AG09319 (cell line): ENCODE measurements around the gene WNK2.

Experiments used
- DNase-seq: peaks from one replicate; pipeline ENCODE4 v3.0.0-alpha.2; 2010; ENCODE audit warnings: low read depth; ENCODE audit errors: extremely low read depth
- TF ChIP-seq, protein P1 (sequence below): IDR thresholded peaks from 2 replicates; pipeline ENCODE4 v1.5.1; 2011; ENCODE audit warnings: low read depth, mild to moderate bottlenecking, inconsistent platforms, low read length, moderate library complexity

WNK2 gene

DNA sequence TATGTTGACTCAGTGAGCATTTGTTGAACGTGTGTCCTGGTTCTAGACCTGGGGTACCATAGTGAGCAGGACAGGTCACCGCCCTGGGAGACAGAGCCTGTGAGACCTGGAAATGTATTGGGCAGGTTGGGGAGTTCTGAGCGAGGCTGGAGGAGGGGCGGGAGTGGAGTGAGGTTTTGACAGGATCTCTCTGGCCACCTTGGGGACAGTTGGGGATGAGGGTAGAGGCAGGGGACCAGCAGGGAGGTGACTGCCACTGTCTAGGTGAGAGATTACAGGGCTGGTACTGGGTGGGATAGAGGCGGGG is 7.4 kb downstream of the WNK2 start:
- no peak for DNase-seq
- TF ChIP-seq, protein P1, sequence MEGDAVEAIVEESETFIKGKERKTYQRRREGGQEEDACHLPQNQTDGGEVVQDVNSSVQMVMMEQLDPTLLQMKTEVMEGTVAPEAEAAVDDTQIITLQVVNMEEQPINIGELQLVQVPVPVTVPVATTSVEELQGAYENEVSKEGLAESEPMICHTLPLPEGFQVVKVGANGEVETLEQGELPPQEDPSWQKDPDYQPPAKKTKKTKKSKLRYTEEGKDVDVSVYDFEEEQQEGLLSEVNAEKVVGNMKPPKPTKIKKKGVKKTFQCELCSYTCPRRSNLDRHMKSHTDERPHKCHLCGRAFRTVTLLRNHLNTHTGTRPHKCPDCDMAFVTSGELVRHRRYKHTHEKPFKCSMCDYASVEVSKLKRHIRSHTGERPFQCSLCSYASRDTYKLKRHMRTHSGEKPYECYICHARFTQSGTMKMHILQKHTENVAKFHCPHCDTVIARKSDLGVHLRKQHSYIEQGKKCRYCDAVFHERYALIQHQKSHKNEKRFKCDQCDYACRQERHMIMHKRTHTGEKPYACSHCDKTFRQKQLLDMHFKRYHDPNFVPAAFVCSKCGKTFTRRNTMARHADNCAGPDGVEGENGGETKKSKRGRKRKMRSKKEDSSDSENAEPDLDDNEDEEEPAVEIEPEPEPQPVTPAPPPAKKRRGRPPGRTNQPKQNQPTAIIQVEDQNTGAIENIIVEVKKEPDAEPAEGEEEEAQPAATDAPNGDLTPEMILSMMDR: no peak

GRCh38 chr9:93192721-93193387 is 8.9 kb downstream of the WNK2 start:
- TF ChIP-seq, protein P1: no peak
- DNase-seq: no peak

DNA sequence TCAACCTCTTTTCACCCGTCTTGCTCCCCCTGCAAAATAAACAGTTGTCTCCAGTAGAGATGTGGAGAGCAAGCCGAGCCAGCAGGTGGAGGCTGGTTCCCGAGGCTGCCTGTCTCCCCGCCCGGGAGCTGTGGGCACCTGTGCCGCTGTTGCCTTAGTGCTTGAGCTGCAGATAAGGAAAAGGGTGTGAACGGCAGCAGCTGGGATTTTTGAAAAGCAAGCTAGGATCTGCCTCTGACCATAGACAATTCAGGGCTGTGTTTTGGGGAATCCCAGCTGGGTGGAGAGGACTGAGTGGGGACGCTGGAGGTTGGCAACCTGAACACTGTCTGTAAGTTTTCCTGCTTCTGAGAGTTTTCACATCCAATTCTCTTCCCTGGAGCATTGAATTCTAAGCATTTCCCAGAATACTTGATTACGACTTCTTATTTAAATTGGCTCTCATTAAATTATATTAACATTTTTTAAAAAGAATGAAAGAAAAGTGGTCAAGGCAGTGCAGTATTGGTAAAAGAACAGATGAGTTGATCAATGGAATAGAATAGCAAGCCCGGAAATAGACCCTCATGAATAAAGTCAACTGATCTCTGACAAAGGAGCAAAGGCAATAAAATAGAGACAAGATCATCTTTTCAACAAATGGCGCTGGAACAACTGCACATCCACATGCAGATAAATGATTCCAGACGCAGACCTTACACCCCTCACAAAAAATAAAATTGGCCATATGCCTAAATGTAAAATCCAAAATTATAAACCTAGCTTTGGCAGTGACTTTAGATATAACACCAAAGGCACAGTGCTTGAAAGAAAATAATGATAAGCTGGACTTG is 9.7 kb downstream of the WNK2 start:
- TF ChIP-seq, protein P1: no peak
- DNase-seq: no peak

GRCh38 chr9:93194221-93194625 is 10.3 kb downstream of the WNK2 start:
- TF ChIP-seq, protein P1: no peak
- DNase-seq: no peak

DNA sequence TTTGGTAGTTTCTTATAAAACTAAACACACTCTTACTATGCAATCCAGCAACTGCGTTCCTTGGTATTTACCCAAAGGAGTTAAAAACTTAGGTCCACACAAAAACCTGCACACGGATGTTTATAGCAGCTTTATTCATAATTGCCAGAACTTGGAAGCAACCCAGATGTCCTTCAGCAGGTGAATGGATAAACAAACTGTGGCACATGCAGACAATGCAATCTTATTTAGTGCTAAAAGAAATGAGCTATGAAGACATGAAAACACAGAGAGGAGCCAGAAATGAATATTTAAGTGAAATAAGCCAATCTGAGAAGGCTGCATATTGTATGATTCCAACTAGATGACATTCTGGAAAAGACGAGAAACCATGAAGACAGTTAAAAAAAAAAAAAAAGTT is 10.7 kb downstream of the WNK2 start:
- TF ChIP-seq, protein P1: no peak
- DNase-seq: no peak

GRCh38 chr9:93196096-93197055 is 12.4 kb downstream of the WNK2 start:
- TF ChIP-seq, protein P1: no peak
- no peak for DNase-seq
